Measurements from ENCODE around the gene PRDM5. TPM values are rescaled to one million over a fixed set of nuclear protein-coding genes. Genes with fewer than 3 reads are reported as not detected.

Gene PRDM5
- total and polyA plus RNA-seq, 2 donors (not counting 3 experiments of a cell fraction or from before 2014, with no cell fraction given): 2.2 to 8.1 TPM

Small RNA genes within 50 kb of the gene (small RNA-seq; reads per million reads assigned to genes)
- not detected for gene RNU6-550P (ENCODE audit: insufficient read depth, insufficient read length, low read depth, low replicate concordance)

Other genes starting within 250 kb of the PRDM5 start
- not detected in 2 replicates for gene NDNF, start 149.8 kb upstream of the PRDM5 start, total RNA-seq
- gene NDNF, start 149.8 kb upstream of the PRDM5 start, polyA plus RNA-seq: not detected in 2 replicates
- 0.14 TPM in 1 of 2 replicates, not detected in the other for gene TNIP3, start 241.6 kb upstream of the PRDM5 start, total RNA-seq
- gene TNIP3, start 241.6 kb upstream of the PRDM5 start, polyA plus RNA-seq: not detected in 2 replicates

All from endothelial cell of umbilical vein (primary cell).